Gastrocnemius medialis (tissue), 4 donors: ENCODE data around the gene ADCY1.

ENCODE experiments used
- POLR2A ChIP-seq, 2 donors: fragments of 450-650 bp; IDR thresholded peaks; one replicate each; pipeline ENCODE4 v1.6.1; 2017; ENCODE audit warnings: antibody characterized with exemption in 2 of 2, mild to moderate bottlenecking in 2 of 2, moderate library complexity in 2 of 2
- TF ChIP-seq, protein P1 (sequence below), 5 experiments: fragments of 450-650 bp in 3 of 5; fragments of 200-600 bp in 2 of 5; sonication (generic) in 2 of 5; IDR thresholded peaks in 4 of 5; conservative IDR thresholded peaks in 1 of 5; 1 replicate in 4 of 5; 2 replicates in 1 of 5; pipeline ENCODE4 v1.5.1; 2016 to 2019; ENCODE audit warnings: antibody characterized with exemption in 5 of 5, mild to moderate bottlenecking in 3 of 5, moderate library complexity in 3 of 5

GRCh38 chr7:45685619-45686240 lies 111.6 kb downstream of the ADCY1 start:
- TF ChIP-seq, protein P1, sequence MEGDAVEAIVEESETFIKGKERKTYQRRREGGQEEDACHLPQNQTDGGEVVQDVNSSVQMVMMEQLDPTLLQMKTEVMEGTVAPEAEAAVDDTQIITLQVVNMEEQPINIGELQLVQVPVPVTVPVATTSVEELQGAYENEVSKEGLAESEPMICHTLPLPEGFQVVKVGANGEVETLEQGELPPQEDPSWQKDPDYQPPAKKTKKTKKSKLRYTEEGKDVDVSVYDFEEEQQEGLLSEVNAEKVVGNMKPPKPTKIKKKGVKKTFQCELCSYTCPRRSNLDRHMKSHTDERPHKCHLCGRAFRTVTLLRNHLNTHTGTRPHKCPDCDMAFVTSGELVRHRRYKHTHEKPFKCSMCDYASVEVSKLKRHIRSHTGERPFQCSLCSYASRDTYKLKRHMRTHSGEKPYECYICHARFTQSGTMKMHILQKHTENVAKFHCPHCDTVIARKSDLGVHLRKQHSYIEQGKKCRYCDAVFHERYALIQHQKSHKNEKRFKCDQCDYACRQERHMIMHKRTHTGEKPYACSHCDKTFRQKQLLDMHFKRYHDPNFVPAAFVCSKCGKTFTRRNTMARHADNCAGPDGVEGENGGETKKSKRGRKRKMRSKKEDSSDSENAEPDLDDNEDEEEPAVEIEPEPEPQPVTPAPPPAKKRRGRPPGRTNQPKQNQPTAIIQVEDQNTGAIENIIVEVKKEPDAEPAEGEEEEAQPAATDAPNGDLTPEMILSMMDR (IDR thresholded peaks at IDR 0.05 in 4 of 5, conservative IDR thresholded peaks at IDR 0.05 in 1 of 5), result no peak
- no peak for TF ChIP-seq POLR2A (IDR thresholded peaks at IDR 0.05)
